ENCODE measurements around the gene OPN1MW3.

- TF ChIP-seq ZFX (IDR thresholded peaks at IDR 0.05; ENCODE audit: borderline replicate concordance), result no peak
- TF ChIP-seq, protein P1, sequence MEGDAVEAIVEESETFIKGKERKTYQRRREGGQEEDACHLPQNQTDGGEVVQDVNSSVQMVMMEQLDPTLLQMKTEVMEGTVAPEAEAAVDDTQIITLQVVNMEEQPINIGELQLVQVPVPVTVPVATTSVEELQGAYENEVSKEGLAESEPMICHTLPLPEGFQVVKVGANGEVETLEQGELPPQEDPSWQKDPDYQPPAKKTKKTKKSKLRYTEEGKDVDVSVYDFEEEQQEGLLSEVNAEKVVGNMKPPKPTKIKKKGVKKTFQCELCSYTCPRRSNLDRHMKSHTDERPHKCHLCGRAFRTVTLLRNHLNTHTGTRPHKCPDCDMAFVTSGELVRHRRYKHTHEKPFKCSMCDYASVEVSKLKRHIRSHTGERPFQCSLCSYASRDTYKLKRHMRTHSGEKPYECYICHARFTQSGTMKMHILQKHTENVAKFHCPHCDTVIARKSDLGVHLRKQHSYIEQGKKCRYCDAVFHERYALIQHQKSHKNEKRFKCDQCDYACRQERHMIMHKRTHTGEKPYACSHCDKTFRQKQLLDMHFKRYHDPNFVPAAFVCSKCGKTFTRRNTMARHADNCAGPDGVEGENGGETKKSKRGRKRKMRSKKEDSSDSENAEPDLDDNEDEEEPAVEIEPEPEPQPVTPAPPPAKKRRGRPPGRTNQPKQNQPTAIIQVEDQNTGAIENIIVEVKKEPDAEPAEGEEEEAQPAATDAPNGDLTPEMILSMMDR (IDR thresholded peaks at IDR 0.05), result no peak
Observed at GRCh38 chrX:154310616-154311536, 53.5 kb downstream of the OPN1MW3 start.

Data from 22Rv1 (cell line).